GM21447 (cell line): ENCODE results near the gene SORBS1.

ENCODE experiments used
- ATAC-seq: cut with Tn5 transposase; IDR thresholded peaks from one replicate; pipeline ENCODE4 v1.9.1; 2021; ENCODE audit not compliant: unreplicated experiment

The SORBS1 gene

DNA sequence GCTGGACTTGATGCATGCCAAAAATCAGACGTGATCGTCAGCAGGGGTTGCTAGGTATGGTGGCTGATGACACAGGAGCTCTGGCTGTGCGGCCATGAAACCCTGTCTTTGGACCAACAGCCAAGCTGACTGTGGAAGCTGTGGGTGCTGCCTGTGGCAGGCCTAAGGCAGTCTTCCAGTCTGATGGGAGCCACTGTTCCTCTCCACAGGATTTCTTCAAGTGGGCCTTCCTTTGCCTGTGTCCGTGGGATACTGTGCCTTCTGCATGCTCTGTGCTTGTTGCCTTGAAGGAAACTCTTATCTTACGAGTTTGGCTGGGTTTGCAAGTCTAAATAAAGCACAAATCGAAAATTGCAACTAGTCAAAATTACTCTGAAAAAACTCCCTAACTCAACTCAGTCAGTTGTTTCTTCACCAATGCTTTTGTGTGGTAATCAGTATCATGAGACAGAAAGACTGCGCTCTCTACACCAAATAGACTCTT, 168.4 kb downstream of the SORBS1 start:
- ATAC-seq = no peak

DNA sequence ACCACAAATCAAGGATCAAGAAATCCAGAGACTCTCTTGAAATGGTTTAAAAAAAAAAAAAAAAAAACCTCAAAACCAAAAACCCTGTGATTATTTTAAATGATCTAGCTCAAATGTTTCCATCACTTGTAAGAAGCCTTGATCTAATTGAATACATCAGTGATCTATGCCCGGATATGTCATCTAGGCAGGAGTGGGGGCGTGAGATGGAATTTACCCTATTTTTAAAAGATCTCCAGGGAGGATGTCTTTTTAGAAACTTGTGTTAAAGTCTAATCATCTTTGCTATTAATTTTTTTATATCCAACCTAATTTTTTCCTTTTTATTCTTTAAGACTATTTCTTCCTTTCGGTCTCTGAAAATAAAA, 169.0 kb downstream of the SORBS1 start:
- ATAC-seq = no peak

DNA sequence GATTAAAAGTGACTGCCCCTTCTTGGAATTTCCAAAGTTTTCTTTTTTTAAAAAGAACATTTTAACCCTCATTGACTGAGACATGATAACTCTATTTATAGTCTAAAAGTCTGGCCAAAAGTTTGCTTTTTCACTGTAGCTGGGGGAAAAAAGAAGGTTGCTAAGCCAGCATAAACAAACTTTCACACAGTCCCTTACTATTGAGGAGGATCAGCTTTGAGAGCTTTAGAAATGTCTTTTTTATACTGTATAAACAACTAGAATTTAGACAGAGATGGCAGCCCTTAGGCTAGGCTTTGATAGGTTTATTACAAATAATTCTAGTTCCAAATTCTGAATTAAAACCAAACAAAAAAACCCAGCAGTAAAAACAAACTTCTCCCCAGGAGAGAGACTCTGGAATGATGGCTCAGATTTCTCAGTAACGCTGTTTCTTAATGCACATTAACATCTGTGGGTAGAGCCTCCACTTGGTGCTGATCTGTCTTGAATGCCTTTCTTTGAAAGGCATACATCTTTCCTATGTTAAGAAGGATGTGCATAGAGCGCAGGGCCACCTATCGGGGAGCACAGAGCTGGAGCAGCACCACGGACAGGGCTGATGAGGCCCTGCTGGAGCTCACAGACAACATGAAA, 169.5 kb downstream of the SORBS1 start:
- ATAC-seq = no peak

DNA sequence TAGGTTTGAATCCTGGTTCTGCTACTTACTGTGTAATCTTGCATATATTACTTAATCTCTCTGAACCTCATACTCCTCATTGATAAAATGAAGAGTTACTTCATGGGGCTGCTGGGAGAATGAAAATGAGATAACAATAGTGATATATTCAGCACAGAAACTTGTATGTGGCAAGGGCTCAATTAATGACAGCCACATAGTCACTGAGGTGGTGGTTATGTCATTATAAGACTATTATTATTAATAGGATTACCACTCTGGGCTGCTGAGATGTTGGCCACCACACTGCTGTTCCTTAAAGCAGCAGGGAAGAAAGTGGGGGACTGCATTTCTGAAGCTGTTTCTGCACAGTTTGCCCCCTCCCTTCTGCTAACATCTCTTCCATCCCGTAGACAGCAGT, 170.0 kb downstream of the SORBS1 start:
- no peak for ATAC-seq

DNA sequence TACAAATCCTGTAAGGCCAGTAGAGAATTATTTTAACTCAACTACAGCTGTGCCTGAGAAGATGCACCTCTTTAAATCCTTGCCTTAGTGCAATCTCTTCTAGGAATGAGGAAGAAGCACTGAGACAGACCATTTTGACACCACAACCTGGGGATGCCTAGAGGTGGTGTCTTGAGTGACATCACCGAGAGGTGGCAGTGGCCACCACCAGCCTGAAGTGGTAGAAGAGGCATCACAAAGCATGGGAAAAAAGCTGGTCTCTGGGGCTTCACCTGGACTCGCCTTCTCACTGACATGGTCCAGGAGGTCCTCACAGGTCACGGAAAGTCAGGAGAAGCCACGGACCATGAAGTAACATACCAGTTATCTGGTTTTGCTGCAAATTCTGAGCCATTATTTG, 171.2 kb downstream of the SORBS1 start:
- ATAC-seq = no peak

DNA sequence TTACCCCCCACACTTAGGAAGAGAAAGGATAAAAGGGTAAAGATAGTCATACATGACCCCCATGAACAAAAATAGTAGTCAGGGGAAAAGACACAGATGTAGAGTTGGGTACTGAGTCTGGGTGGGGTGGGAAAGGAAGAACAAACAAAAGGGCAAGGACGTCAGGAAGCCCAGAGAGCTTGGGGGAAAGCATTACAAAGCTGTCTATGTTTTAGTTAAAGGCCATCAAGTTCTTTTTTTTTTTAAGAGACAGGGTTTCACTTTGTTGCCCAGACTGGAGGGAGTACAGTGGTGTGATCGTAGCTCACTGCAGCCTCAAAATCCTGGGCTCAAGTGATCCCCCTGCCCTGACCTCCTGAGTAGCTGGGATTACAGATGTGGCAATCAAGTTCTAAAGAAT, 172.0 kb downstream of the SORBS1 start:
- ATAC-seq = no peak

DNA sequence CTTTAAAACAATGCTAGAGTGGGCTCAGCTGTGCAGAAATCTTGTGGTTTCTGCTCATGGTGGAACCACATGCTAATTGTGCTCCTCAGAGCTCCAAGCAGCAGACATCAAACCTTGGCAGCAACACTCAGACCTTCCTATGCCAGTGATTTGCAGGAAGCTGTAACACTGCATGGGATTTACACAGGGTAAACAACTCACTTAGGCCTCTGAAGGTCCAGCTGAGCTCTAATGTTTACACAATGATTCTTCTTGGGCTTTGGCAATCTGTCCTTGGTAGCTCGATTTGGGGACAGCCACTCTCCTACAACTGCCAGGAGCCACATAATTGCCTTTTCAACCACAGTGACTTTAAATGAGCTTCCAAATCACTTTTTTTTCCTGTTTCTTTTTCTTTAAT, 172.6 kb downstream of the SORBS1 start:
- ATAC-seq = no peak

DNA sequence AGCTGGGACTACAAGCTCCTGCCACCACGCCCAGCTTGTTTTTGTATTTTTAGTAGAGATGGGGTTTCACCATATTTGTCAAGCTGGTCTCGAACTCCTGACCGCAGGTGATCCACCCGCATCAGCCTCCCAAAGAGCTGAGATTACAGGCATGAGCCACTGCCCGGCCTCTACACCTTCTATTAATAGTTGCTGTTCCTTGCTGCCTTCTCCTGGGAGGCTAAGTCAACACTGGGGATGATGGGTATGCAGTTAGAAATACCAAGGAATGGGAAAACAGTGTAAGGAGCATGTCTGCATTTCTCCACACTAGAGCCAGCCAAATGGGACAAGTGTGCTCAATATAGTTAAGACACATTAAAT, 173.1 kb downstream of the SORBS1 start:
- ATAC-seq = no peak

DNA sequence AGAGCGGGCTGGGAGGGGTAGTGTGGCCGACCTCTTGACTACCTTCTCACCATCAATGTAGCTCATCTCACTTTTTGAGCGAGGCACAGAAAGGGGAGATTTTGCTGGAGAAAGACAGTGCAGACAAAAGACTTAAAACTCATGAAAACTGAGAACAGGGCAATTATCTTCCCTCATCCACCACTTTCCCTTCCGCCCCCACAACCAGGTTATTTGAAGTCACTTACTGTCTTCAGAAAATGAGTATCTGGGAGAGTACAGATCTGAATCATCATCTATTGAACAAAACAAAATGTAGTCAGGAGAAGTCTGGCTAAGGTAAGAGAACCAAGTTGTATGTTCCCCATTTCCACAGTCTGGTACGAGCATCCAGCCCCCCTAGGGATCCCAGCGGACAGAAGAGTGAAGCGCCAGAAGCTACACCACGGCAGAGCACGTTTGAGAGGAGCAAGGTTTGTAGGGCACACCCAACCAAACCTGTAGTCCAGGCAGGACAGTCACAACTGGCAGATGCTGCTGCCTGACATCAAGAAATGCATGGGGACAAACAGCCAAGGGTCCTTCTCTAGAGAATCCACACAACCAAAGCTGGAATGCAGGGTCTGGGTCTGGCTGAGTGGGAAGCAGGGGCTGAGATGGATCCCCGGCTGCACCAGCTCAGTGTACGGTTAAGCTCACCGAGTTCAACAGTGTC, 177.0 kb downstream of the SORBS1 start:
- no peak for ATAC-seq

DNA sequence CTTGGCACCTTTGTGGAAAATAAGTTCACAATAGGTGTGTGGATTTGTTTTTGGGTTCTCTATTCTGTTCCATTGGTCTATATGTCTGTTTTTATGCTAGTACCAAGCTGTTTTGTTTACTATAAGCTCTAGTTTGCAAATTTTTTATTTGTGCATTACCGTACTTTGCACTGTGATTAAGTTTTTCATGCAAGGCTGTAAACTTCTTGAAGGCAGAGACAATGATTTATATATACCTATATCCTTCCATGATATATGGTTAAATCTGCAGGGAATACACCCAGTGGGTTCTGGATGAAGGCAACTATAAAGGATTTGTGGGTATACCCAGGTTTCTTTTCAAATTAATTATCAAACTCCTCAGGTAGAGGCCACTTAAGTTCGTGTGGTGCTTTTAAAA, 178.6 kb downstream of the SORBS1 start:
- no peak for ATAC-seq

DNA sequence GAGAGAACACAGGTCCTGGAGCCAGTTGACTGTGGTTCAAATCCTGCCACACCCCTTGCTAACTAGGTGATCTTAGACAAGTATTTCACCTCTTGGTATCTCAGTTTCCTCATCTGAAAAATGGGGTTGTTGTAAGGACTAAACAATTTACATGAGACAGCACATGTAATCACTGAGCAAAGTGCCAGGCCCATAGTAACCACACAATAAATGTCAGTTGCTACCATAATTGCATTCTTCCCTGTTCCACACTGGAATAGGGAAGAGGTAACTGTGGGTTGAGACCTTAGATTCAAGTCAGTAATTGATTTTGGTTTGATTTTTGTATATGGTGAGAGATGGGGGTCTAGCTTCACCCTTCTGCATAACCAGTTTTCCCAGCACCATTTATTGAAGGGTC, 179.0 kb downstream of the SORBS1 start:
- ATAC-seq = no peak

DNA sequence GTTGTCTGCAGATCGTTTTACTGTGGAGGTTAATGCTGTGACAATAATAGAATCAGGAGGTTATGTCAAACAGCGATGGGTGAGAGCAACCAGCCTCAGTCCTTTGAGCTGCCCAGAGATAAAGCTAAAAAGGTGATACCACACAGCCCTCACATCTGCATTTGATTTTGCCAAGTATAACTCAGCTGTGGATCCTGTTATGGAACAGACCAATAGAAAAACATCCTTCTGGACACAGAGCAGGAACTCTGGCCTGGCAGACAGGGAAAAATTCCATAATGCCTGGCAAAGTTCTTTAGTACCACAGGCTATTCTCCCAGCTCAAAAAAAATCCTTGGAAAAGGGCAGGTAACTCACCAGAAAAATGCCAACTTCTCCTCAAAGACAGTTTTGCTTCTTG, 183.2 kb downstream of the SORBS1 start:
- no peak for ATAC-seq

DNA sequence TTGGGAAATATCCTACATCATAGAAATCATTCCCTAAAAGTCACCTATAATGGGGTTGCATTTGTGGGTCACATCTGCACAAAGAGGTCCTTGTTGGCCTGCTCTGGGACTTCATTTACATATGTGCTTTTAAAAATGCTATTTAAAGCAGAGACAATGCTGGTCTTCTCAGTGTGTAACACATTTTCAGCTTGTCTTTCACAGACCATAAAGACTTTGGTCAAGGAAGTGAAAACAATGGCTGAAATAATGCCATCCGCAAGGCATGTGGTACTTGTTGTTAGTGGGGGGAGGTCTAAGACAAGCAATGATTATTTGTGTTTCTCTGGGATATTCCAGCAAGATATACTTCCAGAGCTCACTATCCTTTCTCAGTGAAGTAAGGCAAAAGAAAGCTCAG, 185.8 kb downstream of the SORBS1 start:
- ATAC-seq = no peak

DNA sequence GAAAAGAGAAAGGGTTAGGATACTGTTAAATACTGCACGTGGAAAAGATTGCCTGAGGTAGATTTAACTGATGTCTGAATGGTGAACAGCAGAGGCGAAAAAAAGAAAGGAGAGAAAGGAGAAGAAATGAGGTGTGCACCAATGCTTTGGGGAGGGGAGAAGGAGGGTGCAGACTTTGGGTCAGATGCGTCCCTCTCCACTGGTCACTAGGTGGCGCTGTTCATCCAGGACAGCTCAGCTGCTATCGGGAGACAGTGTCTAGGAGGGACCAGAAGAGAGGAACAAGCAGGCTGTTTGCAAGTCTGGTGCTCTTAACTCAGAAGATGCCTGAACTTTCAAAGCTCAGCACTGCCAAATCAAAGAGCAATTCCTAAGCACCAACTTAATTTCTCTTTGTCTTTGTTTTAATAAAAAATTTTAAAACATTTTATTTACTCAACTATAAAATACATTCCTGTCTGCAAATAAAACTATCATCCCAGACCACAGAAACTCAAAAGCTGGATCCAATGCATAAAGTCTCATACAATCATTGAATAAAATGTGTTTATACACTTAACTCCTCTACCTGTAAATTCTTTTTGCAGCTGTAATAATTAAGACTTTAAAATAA, 186.5 kb downstream of the SORBS1 start:
- ATAC-seq = peak; percentile 84

DNA sequence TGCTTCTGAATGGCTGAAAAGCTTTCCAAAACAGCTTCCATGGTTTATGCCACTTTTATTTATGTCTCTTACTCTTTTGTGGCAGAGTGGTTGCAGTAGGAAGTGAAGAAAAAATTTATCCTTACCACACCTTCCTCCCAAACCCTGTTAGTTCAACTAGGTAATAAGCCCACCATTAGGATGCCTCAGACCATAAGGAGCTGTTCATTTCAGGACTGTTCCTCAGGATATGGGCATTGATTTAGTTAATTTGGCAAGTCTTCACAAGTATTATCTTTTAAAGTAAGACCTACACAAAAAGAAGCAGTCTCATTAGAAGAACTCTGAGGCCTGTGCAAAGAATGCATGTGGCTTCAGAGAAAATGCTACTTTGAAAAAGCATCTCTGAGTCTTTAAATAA, 187.5 kb downstream of the SORBS1 start:
- no peak for ATAC-seq

DNA sequence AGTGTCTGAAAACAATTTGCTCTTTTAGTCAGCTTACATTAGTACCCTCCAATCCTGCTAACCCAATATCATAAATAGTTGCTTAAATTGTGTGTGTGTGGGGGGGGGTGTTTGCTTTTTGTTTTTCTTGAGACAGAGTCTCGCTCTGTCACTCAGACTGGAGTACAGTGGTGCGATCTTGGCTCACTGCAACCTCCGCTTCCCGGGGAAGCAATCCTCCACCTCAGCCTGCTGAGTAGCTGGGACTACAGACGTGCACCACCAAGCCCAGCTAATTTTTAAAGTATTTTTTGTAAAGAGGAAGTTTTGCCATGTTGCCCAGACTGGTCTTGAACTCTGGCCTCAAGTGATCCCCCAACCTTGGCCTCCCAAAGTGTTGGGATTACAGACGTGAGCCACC, 196.8 kb downstream of the SORBS1 start:
- no peak for ATAC-seq

DNA sequence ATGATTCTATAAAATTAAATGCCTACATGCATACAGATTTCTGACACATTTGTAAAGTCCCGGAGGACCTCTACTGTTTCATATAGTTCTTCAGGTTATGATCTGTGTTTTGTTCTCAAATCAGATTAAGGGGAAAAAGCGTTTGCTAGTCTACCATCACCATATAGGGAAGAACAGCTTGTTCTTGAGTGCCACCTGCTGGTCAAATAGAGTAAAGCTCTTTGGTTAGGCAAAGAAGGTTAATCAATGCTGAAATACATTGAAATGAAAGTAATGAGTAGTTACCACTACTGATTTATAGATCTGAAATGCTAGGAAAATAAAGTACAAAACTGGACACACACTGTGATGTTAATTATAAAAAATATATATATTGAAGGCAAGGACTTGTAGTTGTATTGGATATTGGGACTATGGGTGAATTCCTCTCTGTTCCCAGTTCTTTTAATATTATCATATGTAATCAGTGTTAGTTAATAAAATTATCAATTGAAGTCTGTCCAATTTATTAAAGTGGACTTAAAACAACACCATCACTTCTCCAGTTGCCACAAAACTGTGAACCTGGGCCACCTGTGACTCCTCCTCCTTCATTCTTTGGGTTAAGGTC, 197.8 kb downstream of the SORBS1 start:
- peak; percentile 77 for ATAC-seq

DNA sequence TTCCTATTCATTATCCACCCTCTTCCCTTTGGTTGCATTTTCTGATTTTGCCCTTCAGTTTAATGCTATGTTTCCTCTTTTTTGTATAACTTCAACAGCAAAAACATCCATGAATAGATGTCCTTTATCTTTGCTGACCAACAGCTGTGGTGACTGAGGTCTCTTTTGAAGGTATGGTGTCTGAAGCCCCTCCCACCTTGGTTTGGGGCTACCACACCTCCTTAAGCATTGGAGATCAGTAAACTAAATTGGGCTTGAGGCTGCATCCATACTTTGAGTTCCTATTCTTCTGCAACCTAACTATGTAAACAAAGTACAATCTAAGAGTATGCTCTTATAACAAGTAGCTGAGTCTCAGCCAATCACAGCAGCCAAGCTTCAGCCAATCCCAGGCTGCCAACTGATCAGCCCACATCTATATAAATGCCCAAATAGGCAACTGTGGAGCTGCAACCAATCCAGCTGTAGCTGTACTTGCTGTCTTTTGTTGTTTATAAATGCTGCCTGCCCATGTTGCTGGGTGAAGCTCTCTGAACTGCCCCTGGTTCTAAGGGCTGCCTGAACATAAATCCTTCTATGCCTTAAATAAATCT, 201.0 kb downstream of the SORBS1 start:
- ATAC-seq = no peak

DNA sequence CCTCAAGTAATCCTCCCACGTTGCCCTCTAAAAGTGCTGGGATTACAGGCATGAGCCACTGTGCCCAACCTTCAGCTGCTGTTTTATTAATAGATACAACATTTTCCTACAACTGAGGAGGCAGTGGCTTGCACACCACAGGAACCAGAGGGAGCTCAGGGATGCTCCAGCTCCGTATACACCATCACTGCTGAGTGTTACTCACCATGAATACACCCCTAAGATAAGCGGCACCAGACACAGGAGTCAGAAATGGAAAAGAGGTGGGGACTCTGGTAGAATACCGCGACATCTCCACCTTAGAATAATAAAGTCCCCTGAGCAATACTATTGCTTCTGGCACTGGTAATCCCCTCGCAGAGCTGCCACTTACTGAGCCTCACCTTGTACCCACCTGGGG, 201.7 kb downstream of the SORBS1 start:
- ATAC-seq = no peak

DNA sequence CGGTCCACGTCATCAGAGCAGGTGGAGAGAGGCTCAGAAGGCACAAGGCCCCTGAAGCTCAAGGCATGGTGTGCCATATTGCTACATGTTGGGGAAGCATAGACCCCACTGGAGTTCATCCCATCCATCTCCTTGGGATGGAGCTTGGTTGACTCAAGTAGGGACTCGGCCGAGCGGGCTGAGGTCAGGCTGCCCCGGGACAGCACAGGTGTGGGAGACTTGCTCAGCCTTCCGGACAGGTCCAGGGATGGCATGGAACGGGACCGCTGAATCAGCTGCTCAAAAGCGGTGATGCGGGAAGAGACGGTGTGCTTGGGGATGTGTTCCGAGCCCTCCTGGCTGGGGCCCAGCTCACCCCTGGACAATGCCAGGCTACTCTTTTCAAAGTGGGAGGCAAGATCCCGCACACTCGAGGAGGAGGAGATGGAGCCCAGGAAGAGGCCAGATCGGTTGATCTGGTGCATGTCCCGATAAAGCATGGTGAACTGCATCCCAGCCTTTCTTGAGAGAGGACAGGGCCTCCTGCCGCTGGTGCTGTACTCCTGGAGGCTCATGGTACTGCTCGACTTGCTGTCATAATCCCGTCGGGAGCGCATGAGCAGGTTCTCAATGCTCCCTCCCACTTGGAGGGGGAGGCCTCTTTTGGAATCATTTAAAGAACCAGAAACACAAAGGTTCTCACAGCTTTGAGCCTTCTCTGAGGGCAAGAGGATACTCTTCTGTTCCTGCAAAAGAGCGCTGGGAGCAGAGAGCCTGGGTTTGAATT, 204.8 kb downstream of the SORBS1 start:
- ATAC-seq = no peak

DNA sequence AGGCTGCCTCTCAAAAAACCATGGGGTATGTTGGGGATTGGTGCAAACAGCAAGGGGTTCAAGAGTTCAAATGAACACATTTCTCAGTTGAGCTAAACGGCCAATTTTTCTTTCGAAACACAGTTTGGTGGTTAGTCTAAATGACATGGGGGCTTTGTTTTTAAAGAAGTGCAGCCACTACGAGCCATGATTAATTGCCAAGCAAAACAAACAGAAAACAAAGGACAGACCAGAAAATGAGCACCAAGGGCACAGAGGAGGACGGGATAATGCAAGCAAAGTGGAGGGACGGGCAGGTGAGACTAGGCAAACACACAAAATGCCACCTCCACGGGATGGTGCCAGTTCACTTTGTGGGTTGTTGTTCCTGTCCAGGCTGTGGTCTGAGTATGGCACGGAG, 205.9 kb downstream of the SORBS1 start:
- ATAC-seq = no peak
